Measurements from ENCODE around the gene CDC42EP3. TPM values are rescaled to one million over a fixed set of nuclear protein-coding genes. Genes with fewer than 3 reads are reported as not detected.

The CDC42EP3 gene
- polyA plus RNA-seq, 2 of the 4 experiments (the other 2 are of a cell fraction): 23.8 to 39.1 TPM

- ATAC-seq: no peak
- ChIA-PET POLR2A (no interaction called here), CTCF (no interaction called here)
- TF ChIP-seq KDM5A (IDR thresholded peaks at IDR 0.05) (no peak), MAFK (IDR thresholded peaks at IDR 0.05; ENCODE audit: partially characterized antibody) (no peak), TFCP2L1 (CRISPR knock-in tag; IDR thresholded peaks at IDR 0.05) (no peak), ZC3H11A (IDR thresholded peaks at IDR 0.05) (no peak), ZSCAN20 (CRISPR knock-in tag; IDR thresholded peaks at IDR 0.05) (no peak), MYC (IDR thresholded peaks at IDR 0.05; ENCODE audit: borderline replicate concordance, low read length) (no peak), ESRRA (IDR thresholded peaks at IDR 0.05; ENCODE audit: borderline replicate concordance, low read length) (no peak), CHD4 (IDR thresholded peaks at IDR 0.05; ENCODE audit: borderline replicate concordance) (no peak), RNF2 (IDR thresholded peaks at IDR 0.05; ENCODE audit: borderline replicate concordance, low read depth) (no peak), CEBPB (IDR thresholded peaks at IDR 0.05) (no peak), EP300 (IDR thresholded peaks at IDR 0.05) (no peak), RFX5 (IDR thresholded peaks at IDR 0.05) (no peak), JUNB (IDR thresholded peaks at IDR 0.05) (no peak), HOXB13 (CRISPR knock-in tag; IDR thresholded peaks at IDR 0.05; ENCODE audit: low read depth) (no peak), HES2 (IDR thresholded peaks at IDR 0.05) (no peak)
- TF ChIP-seq, protein P1, sequence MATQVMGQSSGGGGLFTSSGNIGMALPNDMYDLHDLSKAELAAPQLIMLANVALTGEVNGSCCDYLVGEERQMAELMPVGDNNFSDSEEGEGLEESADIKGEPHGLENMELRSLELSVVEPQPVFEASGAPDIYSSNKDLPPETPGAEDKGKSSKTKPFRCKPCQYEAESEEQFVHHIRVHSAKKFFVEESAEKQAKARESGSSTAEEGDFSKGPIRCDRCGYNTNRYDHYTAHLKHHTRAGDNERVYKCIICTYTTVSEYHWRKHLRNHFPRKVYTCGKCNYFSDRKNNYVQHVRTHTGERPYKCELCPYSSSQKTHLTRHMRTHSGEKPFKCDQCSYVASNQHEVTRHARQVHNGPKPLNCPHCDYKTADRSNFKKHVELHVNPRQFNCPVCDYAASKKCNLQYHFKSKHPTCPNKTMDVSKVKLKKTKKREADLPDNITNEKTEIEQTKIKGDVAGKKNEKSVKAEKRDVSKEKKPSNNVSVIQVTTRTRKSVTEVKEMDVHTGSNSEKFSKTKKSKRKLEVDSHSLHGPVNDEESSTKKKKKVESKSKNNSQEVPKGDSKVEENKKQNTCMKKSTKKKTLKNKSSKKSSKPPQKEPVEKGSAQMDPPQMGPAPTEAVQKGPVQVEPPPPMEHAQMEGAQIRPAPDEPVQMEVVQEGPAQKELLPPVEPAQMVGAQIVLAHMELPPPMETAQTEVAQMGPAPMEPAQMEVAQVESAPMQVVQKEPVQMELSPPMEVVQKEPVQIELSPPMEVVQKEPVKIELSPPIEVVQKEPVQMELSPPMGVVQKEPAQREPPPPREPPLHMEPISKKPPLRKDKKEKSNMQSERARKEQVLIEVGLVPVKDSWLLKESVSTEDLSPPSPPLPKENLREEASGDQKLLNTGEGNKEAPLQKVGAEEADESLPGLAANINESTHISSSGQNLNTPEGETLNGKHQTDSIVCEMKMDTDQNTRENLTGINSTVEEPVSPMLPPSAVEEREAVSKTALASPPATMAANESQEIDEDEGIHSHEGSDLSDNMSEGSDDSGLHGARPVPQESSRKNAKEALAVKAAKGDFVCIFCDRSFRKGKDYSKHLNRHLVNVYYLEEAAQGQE (IDR thresholded peaks at IDR 0.05): no peak
- TF ChIP-seq, protein P2, sequence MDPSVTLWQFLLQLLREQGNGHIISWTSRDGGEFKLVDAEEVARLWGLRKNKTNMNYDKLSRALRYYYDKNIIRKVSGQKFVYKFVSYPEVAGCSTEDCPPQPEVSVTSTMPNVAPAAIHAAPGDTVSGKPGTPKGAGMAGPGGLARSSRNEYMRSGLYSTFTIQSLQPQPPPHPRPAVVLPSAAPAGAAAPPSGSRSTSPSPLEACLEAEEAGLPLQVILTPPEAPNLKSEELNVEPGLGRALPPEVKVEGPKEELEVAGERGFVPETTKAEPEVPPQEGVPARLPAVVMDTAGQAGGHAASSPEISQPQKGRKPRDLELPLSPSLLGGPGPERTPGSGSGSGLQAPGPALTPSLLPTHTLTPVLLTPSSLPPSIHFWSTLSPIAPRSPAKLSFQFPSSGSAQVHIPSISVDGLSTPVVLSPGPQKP (IDR thresholded peaks at IDR 0.05; ENCODE audit: low read depth, low read length): no peak
- TF ChIP-seq, protein P3, sequence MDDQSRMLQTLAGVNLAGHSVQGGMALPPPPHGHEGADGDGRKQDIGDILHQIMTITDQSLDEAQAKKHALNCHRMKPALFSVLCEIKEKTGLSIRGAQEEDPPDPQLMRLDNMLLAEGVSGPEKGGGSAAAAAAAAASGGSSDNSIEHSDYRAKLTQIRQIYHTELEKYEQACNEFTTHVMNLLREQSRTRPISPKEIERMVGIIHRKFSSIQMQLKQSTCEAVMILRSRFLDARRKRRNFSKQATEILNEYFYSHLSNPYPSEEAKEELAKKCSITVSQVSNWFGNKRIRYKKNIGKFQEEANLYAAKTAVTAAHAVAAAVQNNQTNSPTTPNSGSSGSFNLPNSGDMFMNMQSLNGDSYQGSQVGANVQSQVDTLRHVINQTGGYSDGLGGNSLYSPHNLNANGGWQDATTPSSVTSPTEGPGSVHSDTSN (IDR thresholded peaks at IDR 0.05): no peak
- TF ChIP-seq, protein P4, sequence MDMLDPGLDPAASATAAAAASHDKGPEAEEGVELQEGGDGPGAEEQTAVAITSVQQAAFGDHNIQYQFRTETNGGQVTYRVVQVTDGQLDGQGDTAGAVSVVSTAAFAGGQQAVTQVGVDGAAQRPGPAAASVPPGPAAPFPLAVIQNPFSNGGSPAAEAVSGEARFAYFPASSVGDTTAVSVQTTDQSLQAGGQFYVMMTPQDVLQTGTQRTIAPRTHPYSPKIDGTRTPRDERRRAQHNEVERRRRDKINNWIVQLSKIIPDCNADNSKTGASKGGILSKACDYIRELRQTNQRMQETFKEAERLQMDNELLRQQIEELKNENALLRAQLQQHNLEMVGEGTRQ (IDR thresholded peaks at IDR 0.05): no peak
- TF ChIP-seq, protein P5, sequence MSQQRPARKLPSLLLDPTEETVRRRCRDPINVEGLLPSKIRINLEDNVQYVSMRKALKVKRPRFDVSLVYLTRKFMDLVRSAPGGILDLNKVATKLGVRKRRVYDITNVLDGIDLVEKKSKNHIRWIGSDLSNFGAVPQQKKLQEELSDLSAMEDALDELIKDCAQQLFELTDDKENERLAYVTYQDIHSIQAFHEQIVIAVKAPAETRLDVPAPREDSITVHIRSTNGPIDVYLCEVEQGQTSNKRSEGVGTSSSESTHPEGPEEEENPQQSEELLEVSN (IDR thresholded peaks at IDR 0.05; ENCODE audit: borderline replicate concordance, low read depth): no peak
- Histone ChIP-seq H3K4me2 (no peak overlapping the region), H3K27ac (no peak overlapping the region), H3K9me3 (no peaks in the 10 kb centered on the region), H3K4me1 (peaks cover 9% of the 10 kb centered on the region; the same call in 2 of the 3 replicates), H3K4me3 (no peak overlapping the region)
- WGBS (ENCODE audit: missing lambda C conversion rate): 87% methylated on average over 4 of the region's 4 CpGs
- FAIRE-seq: no peak
- DNase-seq (ENCODE audit: low read depth in 1 of 2, low spot score in 1 of 2): no peak
Observed at GRCh38 chr2:37631698-37632097, 39.7 kb downstream of the CDC42EP3 start.

DNA sequence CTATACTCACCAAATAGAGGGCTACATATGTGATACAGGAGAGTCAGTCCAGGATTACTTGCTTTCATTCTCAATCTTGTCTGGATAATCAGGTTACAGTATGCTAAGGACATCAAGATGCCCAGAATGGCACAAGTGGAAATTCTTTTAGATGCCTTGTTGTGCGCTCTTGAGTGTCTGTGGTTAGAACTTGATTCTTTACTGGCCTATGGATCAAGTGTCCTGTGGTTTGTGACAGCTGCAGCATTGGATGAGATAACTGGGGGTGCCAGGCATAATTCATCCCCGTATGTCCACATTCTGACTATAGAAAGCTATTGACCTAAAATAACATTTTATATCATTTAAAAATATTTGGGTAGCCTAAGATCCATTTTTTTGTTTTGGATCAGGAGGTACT, 40.1 kb downstream of the CDC42EP3 start:
- Histone ChIP-seq H3K4me1 (peaks cover 9% of the 10 kb centered on the region; the same call in 2 of the 3 replicates), H3K27ac (no peak overlapping the region), H3K4me2 (no peak overlapping the region), H3K4me3 (no peak overlapping the region), H3K9me3 (no peaks in the 10 kb centered on the region)
- whole genome bisulfite sequencing (ENCODE audit: missing lambda C conversion rate): 79% methylated on average over 2 of the region's 2 CpGs
- FAIRE-seq (no peak), DNase-seq (ENCODE audit: low read depth in 1 of 2, low spot score in 1 of 2) (no peak), ATAC-seq (no peak)
- CTCF ChIA-PET: no interaction called here
- POLR2A ChIA-PET: no interaction called here
- TF ChIP-seq PHF8 (IDR thresholded peaks at IDR 0.05; ENCODE audit: borderline replicate concordance, low read depth): no peak
- no peak for TF ChIP-seq POLR2AphosphoS2 (conservative IDR thresholded peaks at IDR 0.05; ENCODE audit: low read length)
- no peak for TF ChIP-seq CHD2 (IDR thresholded peaks at IDR 0.05; ENCODE audit: low read length, partially characterized antibody)
- TF ChIP-seq KDM5A (IDR thresholded peaks at IDR 0.05): no peak

Data from A549 (cell line).